HG03045 (cell line): Measurements from ENCODE around the gene ANKRD23.

Experiments used
- ATAC-seq: cut with Tn5 transposase; IDR thresholded peaks from one replicate; pipeline ENCODE4 v1.9.1; 2021; ENCODE audit warnings: mild to moderate bottlenecking, moderate library complexity; ENCODE audit not compliant: unreplicated experiment

Gene ANKRD23

DNA sequence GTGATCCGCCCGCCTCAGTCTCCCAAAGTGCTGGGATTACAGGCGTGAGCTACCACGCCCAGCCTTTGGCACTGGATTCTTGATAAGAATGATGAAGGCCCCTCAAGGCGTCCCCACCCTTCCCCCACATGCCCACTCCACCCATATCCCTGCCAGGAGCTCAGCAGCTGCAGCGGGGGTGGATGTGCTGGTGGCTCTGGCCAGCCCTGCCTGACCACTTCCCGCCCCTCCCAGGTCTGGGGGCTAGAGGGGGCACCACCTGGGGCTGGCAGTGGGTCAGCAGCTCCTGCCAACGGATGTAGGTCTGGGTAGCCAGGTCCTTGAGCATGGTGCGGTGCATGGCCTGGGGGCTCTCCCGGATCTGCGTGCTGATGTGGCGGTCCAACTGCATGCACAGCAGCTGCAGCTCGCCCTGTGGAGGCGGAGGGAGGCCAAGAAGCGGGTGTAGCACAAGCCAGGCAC, 33.8 kb upstream of the ANKRD23 start:
- ATAC-seq, result no peak

DNA sequence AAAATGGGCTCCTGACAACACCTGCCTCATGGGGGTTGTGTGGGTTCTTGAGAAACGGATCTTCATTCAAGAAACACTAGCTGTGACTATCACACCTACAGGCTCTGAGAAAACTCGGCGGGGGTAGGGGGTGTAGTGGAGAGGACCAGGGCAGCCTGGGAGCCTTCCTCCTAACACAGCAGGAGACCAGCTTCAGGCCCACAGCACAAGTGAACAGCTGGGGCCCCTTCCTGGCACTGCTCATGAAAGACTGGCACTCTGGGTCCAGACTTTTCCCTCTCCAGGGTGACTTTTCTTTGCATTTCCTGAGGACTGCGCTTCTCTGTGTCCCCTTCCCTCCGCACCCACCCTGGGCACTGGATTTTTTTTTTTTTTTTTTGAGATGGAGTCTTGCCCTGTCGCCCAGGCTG, 33.2 kb upstream of the ANKRD23 start:
- ATAC-seq, result no peak

DNA sequence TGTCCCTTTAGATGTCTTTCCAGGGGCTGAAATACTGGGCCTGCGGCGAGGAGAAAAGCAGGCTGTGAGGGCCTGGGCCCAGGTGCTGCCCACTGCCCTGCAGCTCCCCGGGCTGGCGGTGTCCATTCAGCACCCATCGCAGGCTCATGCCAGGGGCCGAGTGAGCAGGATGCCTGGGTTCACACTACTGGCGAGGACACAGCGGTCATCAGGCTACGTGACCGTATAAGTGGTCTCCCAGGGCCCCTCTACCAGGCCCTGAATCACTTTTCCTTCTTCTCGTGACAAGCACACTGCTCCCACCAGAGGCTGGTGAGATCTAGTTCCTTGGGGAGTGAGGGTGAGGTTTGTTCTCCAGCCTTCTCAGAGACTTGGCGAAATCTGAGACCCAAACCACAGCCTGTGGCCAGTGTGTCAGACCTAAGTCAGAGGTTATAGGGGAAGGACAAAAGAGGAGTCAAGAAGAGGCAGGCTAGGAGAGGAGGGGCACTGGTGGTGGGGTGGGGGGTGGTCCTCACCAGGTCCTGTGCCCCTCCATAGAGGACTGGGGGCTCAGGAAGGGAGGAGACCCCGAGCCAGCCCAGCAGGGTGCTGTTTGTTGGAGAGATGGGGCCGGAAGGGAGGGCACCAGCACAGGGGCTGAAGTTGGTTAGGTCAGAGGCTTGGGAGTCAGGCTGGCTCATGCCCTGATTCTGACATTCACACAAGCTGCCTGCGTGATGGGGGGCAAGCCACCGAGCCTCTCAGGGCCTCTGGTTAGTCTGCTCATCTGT, 32.6 kb upstream of the ANKRD23 start:
- ATAC-seq, result no peak

DNA sequence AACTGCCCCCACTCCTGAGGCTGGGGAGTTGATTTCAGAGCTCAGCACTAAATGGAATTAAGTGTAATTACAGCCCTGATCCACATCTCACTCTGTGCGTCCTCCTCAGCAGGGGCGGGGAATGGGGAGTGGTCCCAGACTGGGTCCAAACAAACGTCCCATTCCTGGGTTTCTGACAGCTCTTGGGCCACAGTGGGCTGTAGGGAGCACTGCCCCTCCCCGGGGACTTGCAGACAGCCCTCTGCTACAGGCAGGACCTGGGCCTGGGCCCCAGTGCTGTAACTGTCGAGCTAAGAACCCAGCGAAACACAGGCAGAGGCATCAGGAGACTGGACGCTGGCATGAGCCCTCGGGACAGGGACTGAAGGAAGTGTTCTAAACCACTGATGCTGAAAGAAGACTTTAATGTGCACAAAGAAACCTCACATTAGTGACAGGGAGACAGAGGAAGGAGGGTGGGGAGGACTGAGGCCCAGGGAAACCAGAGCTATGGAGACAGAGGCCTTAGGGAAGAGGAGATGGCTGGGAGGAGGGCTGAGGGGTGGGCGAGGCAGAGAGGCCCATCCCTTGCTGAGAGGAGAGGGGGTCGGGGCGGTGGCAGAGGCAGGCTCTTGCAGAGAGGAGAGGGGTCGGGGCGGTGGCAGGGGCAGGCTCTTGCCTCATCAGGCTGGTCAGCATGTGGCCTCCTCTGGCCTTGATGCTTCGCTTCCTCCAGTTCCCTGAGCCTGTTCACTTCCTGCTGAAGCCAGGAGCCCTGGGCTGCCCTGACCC, 31.9 kb upstream of the ANKRD23 start:
- no peak for ATAC-seq

DNA sequence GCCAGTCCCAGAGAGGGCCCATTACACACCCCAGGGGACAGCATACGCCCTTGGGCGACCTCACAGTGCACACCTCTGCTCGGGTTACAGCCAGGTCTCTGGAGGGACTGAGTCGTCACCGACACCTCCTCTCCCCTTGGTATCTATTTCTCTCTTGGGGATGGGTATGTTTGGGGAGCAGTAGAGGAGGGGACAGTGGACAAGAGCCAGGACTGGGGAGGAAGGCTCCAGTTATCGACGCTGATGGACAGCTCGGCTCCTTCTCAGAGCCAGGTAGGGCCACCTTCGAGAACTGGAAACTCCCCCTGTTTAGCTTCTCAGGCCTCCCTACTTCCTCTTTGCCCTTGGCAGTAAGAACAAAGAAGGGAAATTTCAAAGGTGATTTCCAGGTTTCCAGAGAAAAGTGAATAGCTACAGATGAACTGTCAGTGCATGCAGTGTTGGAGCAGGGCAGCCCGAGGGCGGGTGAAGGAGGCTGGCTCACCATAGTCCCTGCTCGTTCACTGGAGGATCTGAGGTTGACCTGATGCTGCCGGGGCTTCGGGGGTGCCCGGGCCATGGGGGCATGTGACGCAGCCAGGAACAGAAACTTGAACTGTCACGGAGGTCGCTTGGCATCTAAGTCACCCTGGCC, 30.5 kb upstream of the ANKRD23 start:
- ATAC-seq, result peak; percentile 37

DNA sequence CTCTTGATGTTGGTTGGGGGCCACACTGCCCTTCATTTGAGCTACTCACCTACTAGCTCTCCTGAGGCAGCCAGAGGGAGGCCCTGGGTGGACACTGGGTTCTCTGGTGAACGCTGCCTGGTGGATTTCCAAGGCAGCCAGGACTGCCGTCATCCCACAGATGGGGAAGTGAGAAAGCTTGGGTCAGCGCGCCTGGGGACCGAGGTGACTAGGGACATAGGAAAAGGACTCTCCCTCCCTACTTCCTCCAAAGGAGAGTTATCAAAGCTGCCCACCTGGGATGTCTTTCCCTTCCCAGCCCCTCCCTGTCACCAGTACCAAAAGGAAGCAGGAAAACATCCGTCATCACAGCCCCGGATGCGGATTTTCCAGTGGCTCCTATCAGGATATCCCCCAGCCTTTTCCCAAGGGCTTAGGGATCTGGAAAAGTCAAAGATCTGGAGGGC, 29.9 kb upstream of the ANKRD23 start:
- ATAC-seq, result no peak

DNA sequence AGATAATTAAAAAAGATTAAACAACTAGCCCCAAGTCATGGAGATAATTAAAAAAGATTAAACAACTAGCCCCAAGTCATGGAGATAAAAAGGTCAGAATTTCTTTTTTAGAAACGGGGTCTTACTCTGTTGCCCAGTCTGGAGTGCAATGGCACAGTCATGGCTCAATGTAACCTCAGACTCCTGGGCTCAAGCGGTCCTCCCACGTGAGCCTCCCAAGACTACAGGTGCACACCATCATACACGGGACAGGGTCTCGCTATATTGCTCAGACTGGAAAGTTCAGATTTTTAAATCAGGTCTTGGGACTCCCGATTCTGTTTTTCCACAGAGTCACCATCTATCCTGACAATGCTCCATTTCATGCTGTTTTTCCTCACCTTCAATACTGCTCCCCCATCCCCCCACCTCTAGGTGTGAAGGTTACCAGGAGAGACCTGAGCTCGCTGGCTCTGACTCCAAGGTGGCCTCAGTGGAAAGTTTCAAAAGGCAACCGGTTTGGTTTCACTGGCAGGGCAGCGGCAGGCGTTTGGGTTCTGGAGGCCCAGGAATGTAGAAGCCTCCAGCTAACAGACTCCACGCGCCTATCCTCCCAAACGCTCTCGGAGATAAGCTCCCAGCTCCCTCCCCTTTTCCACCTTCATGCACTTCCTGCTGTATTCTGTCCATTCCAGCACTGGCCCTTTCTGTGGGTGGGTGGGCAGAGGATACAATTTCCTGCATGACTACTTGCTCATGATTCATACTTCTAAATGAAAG, 28.9 kb upstream of the ANKRD23 start:
- ATAC-seq, result no peak

DNA sequence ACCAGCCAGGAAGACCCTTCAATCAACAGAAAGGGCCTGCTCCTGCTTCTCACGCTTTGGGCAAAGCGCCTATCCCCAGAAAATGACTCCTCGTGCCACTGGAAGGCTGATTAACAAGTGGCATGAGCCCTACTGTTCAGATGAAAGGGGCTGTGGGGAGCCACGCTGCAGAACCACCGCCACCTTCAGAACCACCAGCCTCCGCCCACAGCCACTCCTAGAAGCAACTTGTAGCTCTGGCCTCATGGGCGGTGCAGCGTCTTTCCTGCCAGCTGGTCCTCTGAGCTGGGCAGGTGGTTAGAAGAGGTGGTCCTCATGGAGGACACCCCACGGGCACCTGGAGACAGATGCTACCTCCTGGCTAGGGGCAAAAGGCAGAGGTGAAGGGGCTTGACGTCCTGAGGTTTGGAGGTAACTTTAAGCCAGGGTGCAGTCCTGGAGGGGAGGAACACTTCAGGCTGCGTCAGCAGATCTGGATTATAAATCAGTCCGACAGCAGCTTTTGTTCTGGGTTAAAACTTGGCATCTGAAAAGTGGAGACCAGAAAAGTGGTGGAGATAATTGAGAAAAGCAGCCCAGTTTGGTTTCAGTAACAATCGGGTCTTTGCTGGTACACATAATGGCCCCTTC, 26.9 kb upstream of the ANKRD23 start:
- no peak for ATAC-seq

DNA sequence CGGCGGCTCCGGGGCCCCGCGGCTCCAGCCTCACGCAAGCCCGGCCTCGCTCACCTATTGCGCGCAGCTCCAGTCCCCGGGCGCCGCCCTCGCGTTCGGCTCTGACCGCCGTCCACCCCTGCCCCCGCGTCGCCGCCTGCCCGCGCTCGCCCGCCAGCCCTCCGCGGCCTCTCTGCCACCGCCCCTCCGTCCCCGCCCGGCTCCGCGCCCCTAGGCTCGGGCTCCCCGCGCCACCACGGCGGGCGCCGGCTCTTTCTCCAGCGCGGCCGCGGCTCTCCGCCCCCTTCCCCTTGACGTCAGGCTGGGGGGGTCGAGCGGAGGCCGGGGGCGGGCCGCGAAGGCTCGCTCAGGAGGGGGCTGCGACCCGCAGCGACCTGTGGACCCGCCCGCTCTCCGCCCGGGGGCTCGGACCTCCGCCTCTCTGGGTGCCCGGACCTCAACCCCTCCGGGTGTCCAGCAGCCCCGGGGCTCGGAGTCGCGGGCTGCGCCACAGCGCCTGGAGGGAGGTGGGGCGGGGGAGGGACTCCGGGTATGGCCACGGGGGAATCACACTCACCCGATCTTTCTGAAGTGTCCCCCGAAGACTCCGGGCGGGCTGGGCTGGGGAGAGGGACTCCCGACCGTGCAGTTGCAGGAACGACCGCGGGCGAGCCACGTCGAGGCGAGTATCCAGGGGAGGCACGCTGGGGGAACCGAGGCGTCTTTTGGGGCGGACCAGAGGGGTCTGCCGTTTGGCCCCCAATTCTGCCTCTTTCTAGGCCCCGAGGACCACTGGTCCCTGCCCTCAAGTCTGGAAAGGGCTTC, 26.2 kb upstream of the ANKRD23 start, which contains the start of gene SEMA4C:
Gene SEMA4C (minus strand): TSS at position 259 of the 804 bp plus-strand sequence. CDS start 2,194 bp downstream, outside the sequence.
- no peak for ATAC-seq

DNA sequence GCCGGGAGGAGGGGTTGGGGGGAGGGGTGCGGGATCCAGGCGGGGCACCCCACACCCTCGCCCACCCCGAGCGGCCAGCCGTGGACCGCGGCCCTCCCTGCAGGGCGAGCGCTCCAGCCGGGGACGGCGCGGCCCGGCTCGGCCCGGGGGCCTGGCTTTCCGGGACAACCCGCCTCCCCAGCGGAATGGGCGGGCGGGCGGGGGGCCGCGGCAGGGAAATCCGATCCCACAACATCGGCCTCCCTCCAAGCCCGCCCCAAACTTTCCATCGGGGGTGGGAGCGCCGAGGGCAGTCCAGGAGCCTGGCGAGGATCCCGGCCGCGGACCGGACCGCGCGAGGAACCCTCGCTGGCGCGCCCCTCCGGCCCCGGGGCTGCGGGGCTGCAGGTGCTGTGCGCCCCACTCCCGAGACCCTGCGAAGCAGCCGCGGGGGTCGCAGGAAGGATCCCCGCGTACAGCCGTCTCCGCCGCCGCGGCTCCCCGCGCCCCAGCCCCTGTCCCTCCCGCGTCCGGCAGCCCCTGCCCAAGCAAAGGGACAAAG, 25.5 kb upstream of the ANKRD23 start:
- ATAC-seq, result peak; percentile 11

DNA sequence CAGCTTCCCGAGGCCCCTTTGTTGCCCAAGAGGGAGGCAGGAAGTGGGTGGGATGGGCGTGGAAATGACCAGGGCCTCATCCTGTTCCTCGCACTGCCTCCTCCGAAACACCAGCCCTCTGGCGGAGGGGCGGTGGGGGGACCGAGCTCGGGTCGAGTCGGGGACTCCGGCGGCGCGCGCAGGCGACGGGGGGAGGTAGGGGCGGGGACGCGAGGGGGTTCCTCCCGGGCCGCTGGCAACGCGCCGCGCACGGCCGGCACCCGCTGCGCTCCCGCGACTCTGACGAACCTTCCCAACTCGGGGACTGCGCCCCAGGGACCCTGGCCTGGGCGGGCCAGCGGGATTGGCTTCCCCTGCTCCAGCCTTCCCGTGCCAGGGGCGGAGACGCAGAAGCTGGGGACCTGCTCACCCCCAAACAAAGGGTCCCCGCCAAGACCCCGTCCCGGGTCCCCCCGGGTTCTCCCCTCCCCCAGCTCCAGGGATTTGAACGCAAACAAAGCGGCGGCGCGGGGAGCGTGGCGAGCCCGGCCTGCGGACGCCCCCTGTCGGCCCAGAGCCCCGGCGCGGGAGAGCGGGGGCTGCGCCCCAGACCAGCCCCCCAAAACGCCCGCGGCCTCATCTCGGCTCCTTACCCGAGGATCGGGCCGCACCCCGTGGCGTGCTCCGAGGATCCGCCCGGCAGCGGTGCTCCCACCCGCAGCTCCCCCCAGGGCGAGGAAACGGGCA, 24.9 kb upstream of the ANKRD23 start:
- peak; percentile 41 for ATAC-seq

DNA sequence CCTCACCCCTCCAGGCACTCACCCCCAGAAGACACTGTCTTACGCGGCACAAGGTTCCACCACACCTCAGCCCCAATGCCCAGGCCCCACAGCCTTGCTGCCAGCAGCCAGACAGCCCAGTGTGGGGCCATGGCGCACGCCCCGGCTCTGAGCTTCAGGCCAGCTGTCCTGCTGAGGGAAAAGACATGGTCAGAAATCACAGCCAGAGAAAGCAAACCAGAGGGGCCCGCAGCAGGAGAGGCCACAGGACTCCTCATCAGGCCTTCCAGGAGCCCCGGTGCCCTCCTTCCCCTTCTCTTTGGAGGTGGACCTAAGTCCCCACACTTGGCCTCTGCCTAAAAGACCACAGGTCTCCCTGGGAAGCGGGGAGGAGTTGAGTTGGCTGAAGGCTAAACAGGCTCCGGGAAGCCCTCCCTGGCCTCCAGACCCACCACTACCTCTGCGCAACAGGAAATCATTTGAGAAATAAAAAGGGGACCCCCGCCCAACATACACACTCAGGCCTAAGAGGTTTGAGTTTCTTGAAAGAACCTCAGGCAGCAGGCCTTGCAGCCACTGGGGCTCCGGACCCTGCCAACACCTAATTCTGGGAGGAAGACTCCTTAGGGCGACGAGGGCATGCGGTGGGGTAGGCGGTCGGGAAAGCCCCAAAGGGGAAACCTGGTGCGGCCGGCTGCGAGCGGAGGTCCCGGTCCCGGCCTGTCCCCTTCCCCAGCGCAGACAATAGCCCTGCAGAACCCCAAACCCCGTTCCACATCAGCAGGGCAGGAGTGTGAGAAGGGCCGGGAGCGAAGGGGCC, 24.1 kb upstream of the ANKRD23 start:
- peak; percentile 13 for ATAC-seq

DNA sequence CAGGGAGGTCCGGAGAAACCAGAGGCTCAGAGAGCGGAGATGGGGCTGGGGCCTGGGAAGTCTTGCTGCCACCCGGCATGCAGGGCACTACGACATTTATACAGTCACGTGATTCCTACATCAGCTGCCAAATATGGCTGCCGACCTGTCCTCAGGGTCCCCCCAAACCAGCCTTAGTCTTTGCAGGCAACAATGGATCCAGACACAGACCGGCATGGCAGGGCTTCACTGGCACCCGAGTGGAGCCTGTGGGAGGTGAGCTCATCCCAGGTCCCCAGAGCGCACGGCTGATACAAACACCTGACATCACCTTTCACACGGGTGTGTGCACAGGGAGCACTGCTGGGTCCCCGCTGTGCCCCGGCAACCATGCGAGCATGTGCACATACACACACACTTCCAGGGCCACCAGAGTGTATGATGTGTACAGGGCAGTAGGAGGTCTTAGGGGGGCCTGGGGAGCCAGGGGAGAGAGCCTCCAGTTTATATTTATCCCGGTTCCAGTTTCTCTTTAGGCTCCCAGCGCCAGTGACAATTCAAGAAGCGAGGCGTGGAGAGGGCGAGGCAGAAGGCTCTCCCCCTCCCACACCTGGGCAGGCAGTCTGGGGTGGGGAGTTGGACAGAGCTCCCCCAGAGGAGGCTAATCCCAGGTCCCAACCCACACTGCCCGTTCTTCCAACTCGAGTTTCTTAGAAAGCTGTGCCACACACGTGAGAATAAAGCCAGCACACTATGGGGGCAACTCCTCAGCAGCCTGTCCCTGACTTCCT, 23.4 kb upstream of the ANKRD23 start:
- ATAC-seq, result no peak

DNA sequence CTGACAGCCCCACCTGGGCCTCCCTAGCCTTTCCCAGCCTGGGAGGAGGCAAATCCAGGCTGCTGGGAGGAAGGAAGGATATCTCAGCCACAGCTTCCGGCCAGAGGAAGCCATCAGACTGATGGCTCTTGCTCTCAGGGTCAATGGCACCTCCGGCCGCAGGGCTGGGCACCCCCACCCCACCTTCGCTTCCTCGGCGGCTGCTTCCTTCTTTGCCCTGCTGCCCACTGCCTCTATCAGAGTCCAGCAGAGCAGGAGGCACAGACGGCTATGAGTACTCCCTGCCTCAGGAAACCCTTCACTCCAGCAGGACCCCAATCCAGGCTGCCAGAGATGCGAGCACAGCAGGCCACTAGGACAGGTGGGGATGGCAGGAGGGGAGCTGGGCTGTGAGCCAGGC, 22.8 kb upstream of the ANKRD23 start:
- ATAC-seq, result no peak

DNA sequence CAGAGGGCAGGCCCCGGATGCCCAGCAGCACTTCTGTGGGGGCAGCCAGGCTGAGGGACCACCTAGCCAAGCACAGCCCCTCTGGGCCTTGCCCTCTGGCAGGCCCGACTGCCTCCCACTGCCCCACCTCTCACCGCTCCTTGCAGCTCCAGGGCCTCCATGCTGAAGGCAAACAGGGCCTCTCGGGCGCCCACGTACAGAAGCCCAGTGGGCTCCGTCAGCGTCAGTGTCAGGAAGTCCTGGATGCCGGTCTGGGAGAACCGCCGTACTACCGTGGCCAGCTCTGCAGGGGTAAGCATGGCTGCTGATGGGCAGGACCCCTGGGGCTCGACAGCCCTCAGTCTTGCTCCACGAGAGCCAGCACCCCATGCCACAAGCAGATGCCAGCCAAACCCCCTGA, 22.3 kb upstream of the ANKRD23 start:
- no peak for ATAC-seq

DNA sequence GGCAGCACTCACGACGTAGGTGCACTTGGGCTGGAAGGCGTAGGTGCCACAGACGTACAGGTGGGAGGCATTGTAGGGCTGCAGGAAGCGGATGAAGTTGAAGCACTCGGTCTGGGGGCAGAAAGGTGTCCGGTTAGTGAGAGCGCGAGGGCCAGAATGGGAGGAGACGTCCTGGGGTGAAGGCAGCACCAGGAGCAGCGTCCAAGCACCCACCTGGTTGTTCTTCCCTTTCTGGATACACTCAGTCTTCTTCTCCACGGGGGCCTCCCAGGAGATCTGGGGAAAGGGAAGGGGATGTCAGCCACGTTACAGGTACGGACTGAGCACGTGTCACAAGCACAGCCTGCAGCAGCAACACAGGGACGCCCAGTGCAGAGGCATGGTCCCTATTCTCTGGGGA, 21.8 kb upstream of the ANKRD23 start:
- no peak for ATAC-seq
